Astrocyte (in vitro differentiated cells and primary cell): Measurements from ENCODE around the gene TAAR1. TPM values are rescaled to one million over a fixed set of nuclear protein-coding genes. Genes with fewer than 3 reads are reported as not detected.

Experiments used
- DNase-seq: peaks from one replicate; pipeline ENCODE4 v3.0.0-alpha.2; 2010; ENCODE audit warnings: low read depth
- FAIRE-seq: peaks from 2 replicates; lab custom pipeline; 2011; peaks lifted over from hg19 to GRCh38; lab: Jason Lieb, UNC
- H2AFZ ChIP-seq: 2 replicates; pipeline ENCODE4 v1.6.0; 2012; ENCODE audit warnings: low read depth, low read length, inconsistent platforms
- H3K27ac ChIP-seq: 2 replicates; pipeline ENCODE4 v1.5.1; 2011; ENCODE audit warnings: low read depth, low read length, inconsistent platforms
- H3K27me3 ChIP-seq: 2 replicates; pipeline ENCODE4 v1.6.0; 2011; ENCODE audit warnings: low read length, inconsistent platforms; ENCODE audit not compliant: insufficient read depth
- H3K36me3 ChIP-seq: 2 replicates; pipeline ENCODE4 v1.5.1; 2011; ENCODE audit warnings: low read length, inconsistent platforms; ENCODE audit not compliant: insufficient read depth
- H3K4me1 ChIP-seq: 2 replicates; pipeline ENCODE4 v1.5.1; 2011; ENCODE audit warnings: low read length, inconsistent platforms; ENCODE audit not compliant: insufficient read depth
- H3K4me2 ChIP-seq: 2 replicates; pipeline ENCODE4 v1.6.0; 2012; ENCODE audit warnings: low read length, inconsistent platforms
- H3K4me3 ChIP-seq: 2 replicates; pipeline ENCODE4 v1.5.1; 2011; ENCODE audit warnings: low read depth, mild to moderate bottlenecking, low read length, inconsistent platforms; ENCODE audit not compliant: insufficient read depth
- H3K79me2 ChIP-seq: 2 replicates; pipeline ENCODE4 v1.6.0; 2012; ENCODE audit warnings: mild to moderate bottlenecking, low read length, inconsistent platforms; ENCODE audit not compliant: insufficient read depth
- H3K9ac ChIP-seq: 2 replicates; pipeline ENCODE4 v1.6.0; 2012; ENCODE audit warnings: mild to moderate bottlenecking, low read length, inconsistent platforms
- H3K9me3 ChIP-seq: 2 replicates; pipeline ENCODE4 v1.5.1; 2012; ENCODE audit warnings: low read depth, mild to moderate bottlenecking, low read length, inconsistent platforms; ENCODE audit not compliant: insufficient read depth
- H4K20me1 ChIP-seq: 2 replicates; pipeline ENCODE4 v1.6.0; 2012; ENCODE audit warnings: low read length, inconsistent platforms; ENCODE audit not compliant: insufficient read depth
- H3K27ac Mint-ChIP-seq: one replicate; pipeline ENCODE4 v1.8.0; 2021; ENCODE audit warnings: mild to moderate bottlenecking, mixed read lengths; ENCODE audit not compliant: unreplicated experiment
- H3K27me3 Mint-ChIP-seq: one replicate; pipeline ENCODE4 v1.8.0; 2021; ENCODE audit warnings: low read depth, mixed read lengths; ENCODE audit not compliant: unreplicated experiment
- H3K36me3 Mint-ChIP-seq: one replicate; pipeline ENCODE4 v1.8.0; 2021; ENCODE audit warnings: low read depth, mixed read lengths; ENCODE audit not compliant: unreplicated experiment
- H3K4me1 Mint-ChIP-seq: one replicate; pipeline ENCODE4 v1.8.0; 2021; ENCODE audit warnings: low read depth, mixed read lengths; ENCODE audit not compliant: unreplicated experiment
- H3K4me3 Mint-ChIP-seq: one replicate; pipeline ENCODE4 v1.8.0; 2021; ENCODE audit warnings: mild to moderate bottlenecking, moderate library complexity, mixed read lengths; ENCODE audit not compliant: unreplicated experiment
- H3K9me3 Mint-ChIP-seq: one replicate; pipeline ENCODE4 v1.8.0; 2021; ENCODE audit warnings: mild to moderate bottlenecking, mixed read lengths; ENCODE audit not compliant: unreplicated experiment
- CTCF ChIP-seq: IDR thresholded peaks from 2 replicates; pipeline ENCODE4 v1.5.1; 2011; ENCODE audit warnings: low read depth, mild to moderate bottlenecking, inconsistent platforms, low read length, moderate library complexity; ENCODE audit not compliant: insufficient read depth
- EZH2 ChIP-seq: IDR thresholded peaks from 2 replicates; pipeline ENCODE4 v1.6.1; 2012; ENCODE audit warnings: mild to moderate bottlenecking, low read length, inconsistent platforms; ENCODE audit not compliant: insufficient read depth
- total RNA-seq: library from RNA; stranded (reverse); gene quantifications from 2 replicates; pipeline ENCODE4 v1.2.1, GENCODE V29; 2021

The TAAR1 gene
- total RNA-seq, 1 donor from 2014 or later, result not detected

GRCh38 chr6:132650429-132650828 is 8.6 kb downstream of the TAAR1 start:
- no peaks in the 10 kb centered on the region for H3K9me3 Mint-ChIP-seq
- Histone ChIP-seq H3K27me3 (peaks cover 1% of the 10 kb centered on the region), H3K4me2 (no peak overlapping the region), H3K9me3 (no peaks in the 10 kb centered on the region), H3K4me1 (no peaks in the 10 kb centered on the region), H4K20me1 (no peaks in the 10 kb centered on the region), H3K36me3 (no peaks in the 10 kb centered on the region), H2AFZ (no peak overlapping the region), H3K4me3 (no peak overlapping the region), H3K79me2 (no peaks in the 10 kb centered on the region), H3K27ac (no peak overlapping the region), H3K9ac (no peak overlapping the region)
- H3K4me1 Mint-ChIP-seq, result peaks cover 2% of the 10 kb centered on the region
- TF ChIP-seq CTCF (no peak), EZH2 (no peak)
- DNase-seq, result no peak
- FAIRE-seq, result no peak
- no peaks in the 10 kb centered on the region for H3K27me3 Mint-ChIP-seq
- no peak overlapping the region for H3K27ac Mint-ChIP-seq
- no peaks in the 10 kb centered on the region for H3K36me3 Mint-ChIP-seq
- H3K4me3 Mint-ChIP-seq, result no peak overlapping the region

GRCh38 chr6:132648828-132649227 is 10.2 kb downstream of the TAAR1 start:
- Mint-ChIP-seq H3K27me3 (no peaks in the 10 kb centered on the region), H3K27ac (no peak overlapping the region), H3K36me3 (no peaks in the 10 kb centered on the region), H3K4me1 (peaks cover 2% of the 10 kb centered on the region), H3K9me3 (no peaks in the 10 kb centered on the region), H3K4me3 (no peak overlapping the region)
- Histone ChIP-seq H3K4me1 (no peaks in the 10 kb centered on the region), H3K36me3 (no peaks in the 10 kb centered on the region), H3K27me3 (no peaks in the 10 kb centered on the region), H3K4me3 (no peak overlapping the region), H2AFZ (no peak overlapping the region), H3K79me2 (no peaks in the 10 kb centered on the region), H3K4me2 (no peak overlapping the region), H4K20me1 (no peaks in the 10 kb centered on the region), H3K9ac (no peak overlapping the region), H3K27ac (no peak overlapping the region), H3K9me3 (no peaks in the 10 kb centered on the region)
- no peak for TF ChIP-seq CTCF
- TF ChIP-seq EZH2, result no peak
- DNase-seq, result no peak
- no peak for FAIRE-seq

GRCh38 chr6:132648356-132648755 is 10.6 kb downstream of the TAAR1 start:
- no peaks in the 10 kb centered on the region for H3K36me3 ChIP-seq
- no peaks in the 10 kb centered on the region for H3K79me2 ChIP-seq
- TF ChIP-seq CTCF, result no peak
- no peaks in the 10 kb centered on the region for H3K9me3 ChIP-seq
- peak; percentile 71 for FAIRE-seq
- H3K9ac ChIP-seq, result no peak overlapping the region
- no peak overlapping the region for H3K27ac ChIP-seq
- Mint-ChIP-seq H3K4me3 (no peak overlapping the region), H3K36me3 (no peaks in the 10 kb centered on the region), H3K27me3 (no peaks in the 10 kb centered on the region), H3K27ac (peak overlapping the region; percentile 13), H3K9me3 (no peaks in the 10 kb centered on the region), H3K4me1 (peaks cover 2% of the 10 kb centered on the region)
- H4K20me1 ChIP-seq, result no peaks in the 10 kb centered on the region
- H3K27me3 ChIP-seq, result no peaks in the 10 kb centered on the region
- no peak overlapping the region for H3K4me2 ChIP-seq
- H2AFZ ChIP-seq, result no peak overlapping the region
- no peak overlapping the region for H3K4me3 ChIP-seq
- H3K4me1 ChIP-seq, result no peaks in the 10 kb centered on the region
- peak; percentile 81 for DNase-seq
